G401 (cell line): ENCODE measurements around the gene FRK. TPM values are rescaled to one million over a fixed set of nuclear protein-coding genes. Genes with fewer than 3 reads are reported as not detected.
"Not testable (repeated sequence)": the region's sequence is repeated elsewhere in the genome, so short reads cannot be mapped to it uniquely, and the experiment has no call there.

Source experiments
- DNase-seq: peaks from one replicate; pipeline ENCODE4 v3.0.0-alpha.2; 2015; ENCODE audit warnings: low spot score
- in situ Hi-C: cut with HindIII; loops from 2 replicates; pipeline ENCODE4 v1.10.0; 2016; ENCODE audit warnings: low sequenced_read_pairs, mixed read lengths
- total RNA-seq: library from RNA; depleted of rRNA; stranded (reverse); fragments of >200 nt; shearing (Covaris generic); gene quantifications from 2 replicates; pipeline ENCODE4 v1.2.3, GENCODE V29; 2014

Gene FRK
- total RNA-seq, 1 experiment from 2014 or later: 0.14 TPM

GRCh38 chr6:115969930-115970273 lies 90.8 kb downstream of the FRK start:
- DNase-seq: no peak
- in situ Hi-C loops: no loop called here

GRCh38 chr6:115969207-115969929 lies 91.3 kb downstream of the FRK start:
- DNase-seq: no peak

DNA sequence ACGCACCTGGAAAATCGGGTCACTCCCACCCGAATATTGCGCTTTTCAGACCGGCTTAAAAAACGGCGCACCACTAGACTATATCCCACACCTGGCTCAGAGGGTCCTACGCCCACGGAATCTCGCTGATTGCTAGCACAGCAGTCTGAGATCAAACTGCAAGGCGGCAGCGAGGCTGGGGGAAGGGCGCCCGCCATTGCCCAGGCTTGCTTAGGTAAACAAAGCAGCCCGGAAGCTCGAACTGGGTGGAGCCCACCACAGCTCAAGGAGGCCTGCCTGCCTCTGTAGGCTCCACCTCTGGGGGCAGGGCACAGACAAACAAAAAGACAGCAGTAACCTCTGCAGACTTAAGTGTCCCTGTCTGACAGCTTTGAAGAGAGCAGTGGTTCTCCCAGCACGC lies 100.4 kb downstream of the FRK start:
- DNase-seq, in situ Hi-C loops: not testable (repeated sequence)

More at GRCh38 chr6:115969207-115969929, 91.3 kb downstream of the FRK start:
- in situ Hi-C loops: no loop called here

GRCh38 chr6:115958958-115959357 lies 101.7 kb downstream of the FRK start:
- no peak for DNase-seq
- in situ Hi-C loops: no loop called here

DNA sequence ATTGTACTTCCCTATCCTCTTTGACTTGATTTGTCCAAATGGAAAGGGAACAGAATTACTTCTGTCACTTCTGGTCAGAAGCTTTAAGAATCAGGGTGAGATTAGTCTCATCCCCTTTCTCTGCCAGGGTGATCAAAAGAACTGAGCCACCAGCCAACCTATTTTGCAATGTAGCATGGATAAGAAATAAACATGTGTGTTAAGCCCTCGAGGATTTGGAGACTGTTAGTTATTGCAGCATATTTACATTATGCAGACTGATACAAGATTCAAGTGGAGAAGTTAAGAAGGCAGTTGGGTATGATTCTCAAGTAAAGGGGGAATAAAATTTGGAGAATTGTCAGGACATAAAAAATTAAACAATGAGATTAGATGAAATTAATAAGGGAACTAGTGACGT lies 106.0 kb downstream of the FRK start:
- in situ Hi-C loops: no loop called here
- no peak for DNase-seq

DNA sequence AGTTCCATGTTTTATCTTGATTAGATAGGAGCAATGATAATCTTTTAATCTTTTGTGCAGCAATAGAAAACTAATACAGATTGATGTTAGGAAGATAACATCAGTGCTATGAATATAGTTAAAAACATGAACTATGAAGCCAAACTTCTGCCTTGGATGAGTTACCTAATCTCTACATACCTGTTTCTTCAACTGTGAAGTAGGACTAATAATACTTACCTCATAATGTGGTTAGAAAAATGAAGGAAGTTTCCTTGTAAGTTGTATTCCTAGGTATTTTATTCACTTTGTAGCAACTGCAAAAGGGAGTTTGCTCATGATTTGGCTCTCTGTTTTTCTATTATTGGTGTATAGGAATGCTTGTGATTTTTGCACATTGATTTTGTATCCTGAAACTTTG lies 111.9 kb downstream of the FRK start:
- DNase-seq: no peak
- in situ Hi-C loops: no loop called here

DNA sequence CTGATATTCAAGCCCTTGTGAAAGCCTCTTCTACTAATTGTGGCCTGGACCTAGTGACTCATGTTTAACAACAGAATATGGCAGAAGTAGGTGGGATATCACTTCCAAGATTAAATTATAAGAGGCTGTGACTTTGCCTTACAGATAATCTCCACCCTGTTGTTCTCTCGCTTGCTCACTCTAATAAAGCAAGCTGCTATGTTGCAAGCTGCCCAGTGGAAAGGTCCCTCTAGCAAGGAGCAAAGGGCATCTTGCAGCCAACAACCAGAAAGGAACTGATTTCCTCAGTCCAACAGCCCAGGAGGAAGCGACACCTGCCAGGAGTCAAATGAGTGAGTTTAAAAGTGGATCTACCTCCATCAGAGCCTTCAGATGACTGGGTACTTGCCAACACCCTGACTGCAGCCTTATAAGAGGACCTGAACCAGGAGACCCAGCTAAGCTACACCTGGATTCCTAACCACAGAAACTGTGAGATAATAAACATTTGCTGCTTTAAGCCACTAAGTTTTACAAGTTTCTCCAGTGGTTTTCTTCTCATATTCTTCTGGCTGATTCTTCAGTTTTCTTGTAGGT lies 112.6 kb downstream of the FRK start:
- in situ Hi-C loops: no loop called here
- DNase-seq: no peak

DNA sequence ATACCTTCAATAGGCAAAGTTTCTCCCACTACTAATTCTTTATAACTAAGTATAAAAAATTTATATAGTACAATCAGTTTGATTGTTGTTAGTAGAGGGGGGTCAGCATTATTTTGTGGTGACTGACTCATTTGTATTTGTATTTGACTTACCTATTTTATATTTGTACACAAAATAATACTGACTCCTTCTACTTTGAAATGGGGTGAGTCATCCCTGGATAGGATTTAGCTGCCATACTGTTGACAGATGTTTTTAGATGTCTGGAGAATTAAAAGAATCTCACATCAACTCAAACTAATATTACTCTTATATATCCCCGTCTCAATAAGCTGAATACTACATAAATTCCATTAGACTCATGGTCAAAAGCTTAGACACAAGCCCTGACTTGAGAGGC lies 114.9 kb downstream of the FRK start:
- in situ Hi-C loops: no loop called here
- DNase-seq: no peak

DNA sequence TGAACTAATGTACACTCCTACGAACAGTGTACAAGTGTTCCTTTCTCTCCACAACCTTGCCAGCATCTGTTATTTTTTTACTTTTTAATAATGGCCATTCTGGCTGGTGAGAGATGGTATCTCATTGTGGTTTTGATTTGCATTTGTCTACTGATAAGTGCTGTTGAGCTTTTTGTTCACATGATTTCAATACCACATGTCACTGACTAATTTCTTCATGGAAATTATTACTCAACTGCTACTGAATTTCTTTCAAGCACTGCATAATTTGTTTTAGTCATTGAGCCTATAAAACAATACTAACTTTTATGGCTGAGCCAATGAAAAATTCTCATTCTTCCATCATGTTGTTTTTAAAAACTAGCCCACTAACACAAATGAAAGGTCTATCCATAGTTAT lies 115.4 kb downstream of the FRK start:
- DNase-seq: no peak
- in situ Hi-C loops: no loop called here

- in situ Hi-C loops, DNase-seq: not testable (repeated sequence)
These were observed 115.9 kb downstream of the FRK start for GRCh38 chr6:115944829-115945228.

DNA sequence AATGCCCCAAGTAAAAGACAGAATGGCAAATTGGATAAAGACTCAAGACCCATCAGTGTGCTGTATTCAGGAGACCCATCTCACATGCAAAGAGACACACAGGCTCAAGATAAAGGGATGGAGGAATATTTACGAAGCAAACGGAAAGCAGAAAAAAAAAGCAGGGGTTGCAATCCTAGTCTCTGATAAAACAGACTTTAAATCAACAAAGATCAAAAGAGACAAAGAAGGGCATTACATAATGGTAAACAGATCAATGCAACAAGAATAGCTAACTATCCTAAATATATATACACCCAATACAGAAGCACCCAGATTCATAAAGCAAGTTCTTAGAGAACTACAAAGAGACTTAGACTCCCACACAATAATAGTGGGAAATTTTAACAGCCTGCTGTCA lies 123.2 kb downstream of the FRK start:
- in situ Hi-C loops, DNase-seq: not testable (repeated sequence)

DNA sequence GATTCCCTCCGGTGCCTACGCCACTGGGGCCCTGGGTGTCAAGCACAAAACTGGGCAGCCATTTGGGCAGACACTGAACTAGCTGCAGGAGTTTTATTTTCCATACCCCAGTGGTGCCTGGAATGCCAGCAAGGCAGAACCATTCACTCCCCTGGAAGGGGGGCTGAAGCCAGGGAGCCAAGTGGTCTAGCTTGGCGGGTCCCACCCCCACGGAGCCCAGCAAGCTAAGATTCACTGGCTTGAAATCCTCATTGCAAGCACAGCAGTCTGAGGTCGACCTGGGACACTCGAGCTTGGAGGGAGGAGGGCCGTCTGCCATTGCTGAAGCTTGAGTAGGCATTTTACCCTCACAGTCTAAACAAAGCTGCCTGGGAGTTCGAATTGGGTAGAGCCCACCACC lies 125.3 kb downstream of the FRK start:
- in situ Hi-C loops: no loop called here
- no peak for DNase-seq

DNA sequence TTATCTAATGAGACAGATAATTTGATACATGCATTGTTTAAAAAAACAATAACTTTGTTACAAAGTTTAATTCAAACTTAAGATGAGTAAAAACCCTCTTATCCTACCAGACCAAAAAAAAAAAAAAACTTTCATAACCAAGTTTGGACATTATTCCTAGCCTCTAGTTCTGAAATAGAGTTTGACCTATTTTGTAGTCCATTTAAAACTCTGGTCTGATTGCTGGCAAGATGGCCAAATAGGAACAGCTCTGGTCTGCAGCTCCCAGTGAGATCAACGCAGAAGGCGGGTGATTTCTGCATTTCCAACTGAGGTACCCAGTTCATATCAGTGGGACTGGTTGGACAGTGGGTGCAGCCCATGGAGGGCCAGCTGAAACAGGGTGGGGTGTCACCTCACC lies 125.9 kb downstream of the FRK start:
- DNase-seq: no peak
- in situ Hi-C loops: no loop called here

DNA sequence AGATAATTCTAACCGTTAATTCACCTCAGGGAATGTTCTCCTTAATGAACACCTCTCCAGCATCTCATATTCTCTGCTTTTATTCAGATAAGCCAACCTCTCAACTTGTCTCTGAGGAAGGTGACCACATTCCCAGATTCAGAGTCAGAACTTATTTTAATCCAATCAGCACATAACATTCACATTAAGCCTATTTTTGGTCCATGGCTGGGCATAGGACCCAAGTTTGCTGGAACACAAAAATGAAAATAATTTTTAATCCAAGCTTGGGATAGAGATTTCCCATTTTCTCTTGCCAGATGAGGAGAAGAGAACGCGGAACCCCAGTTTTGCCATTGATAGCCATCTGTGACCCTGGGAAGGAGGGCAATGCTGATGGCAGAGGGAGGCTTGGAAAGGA lies 126.5 kb downstream of the FRK start:
- DNase-seq: no peak
- in situ Hi-C loops: no loop called here

- in situ Hi-C loops: no loop called here
- DNase-seq: no peak
These were observed 128.2 kb downstream of the FRK start for GRCh38 chr6:115932481-115932880.

GRCh38 chr6:115928000-115928399 lies 132.7 kb downstream of the FRK start:
- in situ Hi-C loops, DNase-seq: not testable (repeated sequence)

GRCh38 chr6:115922971-115923370 lies 137.7 kb downstream of the FRK start:
- in situ Hi-C loops: no loop called here
- no peak for DNase-seq

GRCh38 chr6:115914098-115914497 lies 146.6 kb downstream of the FRK start:
- in situ Hi-C loops: no loop called here
- DNase-seq: no peak

DNA sequence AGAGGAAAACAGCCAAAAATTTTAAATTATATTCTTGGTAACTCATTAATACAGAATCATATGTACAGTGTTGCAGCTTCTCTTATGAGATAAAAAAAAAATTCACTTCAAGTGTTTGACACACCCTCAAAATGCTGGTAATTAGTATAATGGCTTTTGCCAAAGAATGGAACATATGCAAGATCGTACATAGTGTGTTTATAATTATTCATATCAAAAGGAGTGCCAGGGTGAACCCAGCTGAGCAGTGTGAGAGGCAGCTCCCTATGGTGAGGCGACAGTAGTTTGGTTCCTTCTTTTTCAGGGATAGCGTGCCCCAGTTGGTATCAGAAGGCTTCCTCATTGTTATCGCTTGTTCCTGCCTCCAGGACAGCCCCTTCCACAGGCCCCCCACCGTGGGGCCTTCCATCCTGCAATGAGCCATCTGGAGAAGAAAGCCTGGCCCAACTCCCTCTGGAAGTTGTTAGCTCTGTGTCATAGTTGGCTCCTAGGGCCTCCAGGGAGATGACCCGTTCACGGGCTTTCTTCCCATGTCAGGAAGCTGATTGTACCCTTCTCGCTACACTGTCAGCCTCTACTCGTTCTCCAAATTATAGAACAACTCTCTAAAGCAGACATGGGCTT lies 150.7 kb downstream of the FRK start:
- in situ Hi-C loops: no loop called here
- DNase-seq: no peak

- DNase-seq: no peak
- in situ Hi-C loops: no loop called here
These were observed 151.7 kb downstream of the FRK start for GRCh38 chr6:115908906-115909559.
